Brain microvascular endothelial cell (primary cell): Measurements from ENCODE around the gene NFATC1.

Experiments used
- DNase-seq: peaks from one replicate; pipeline ENCODE4 v3.0.0-alpha.2; 2020
- H3K27ac ChIP-seq: fragments of 250-450 bp; sonication (Bioruptor Pico); 2 replicates; pipeline ENCODE4 v1.5.1; 2020; ENCODE audit warnings: mild to moderate bottlenecking, moderate library complexity
- H3K27me3 ChIP-seq: fragments of 250-450 bp; sonication (Bioruptor Pico); replicated peaks from 2 replicates; pipeline ENCODE4 v1.5.1; 2020; ENCODE audit warnings: mild to moderate bottlenecking
- H3K36me3 ChIP-seq: fragments of 250-450 bp; sonication (Bioruptor Pico); replicated peaks from 2 replicates; pipeline ENCODE4 v1.5.1; 2020; ENCODE audit warnings: mild to moderate bottlenecking
- H3K4me3 ChIP-seq: 2 replicates; pipeline ENCODE4 v1.5.1; 2011; ENCODE audit warnings: low read depth, mild to moderate bottlenecking, control low read depth, low read length, moderate library complexity
- in situ Hi-C: cut with HindIII; loops from 2 replicates; pipeline ENCODE4 v1.10.0; 2017; ENCODE audit warnings: low sequenced_read_pairs, low pct_ligation_motif_present
- TF ChIP-seq, protein P1 (sequence below): IDR thresholded peaks from 2 replicates; pipeline ENCODE4 v1.5.1; 2011; ENCODE audit warnings: low read depth, mild to moderate bottlenecking, moderate library complexity, low read length, control low read depth, inconsistent platforms; ENCODE audit errors: missing control alignments

Gene NFATC1

DNA sequence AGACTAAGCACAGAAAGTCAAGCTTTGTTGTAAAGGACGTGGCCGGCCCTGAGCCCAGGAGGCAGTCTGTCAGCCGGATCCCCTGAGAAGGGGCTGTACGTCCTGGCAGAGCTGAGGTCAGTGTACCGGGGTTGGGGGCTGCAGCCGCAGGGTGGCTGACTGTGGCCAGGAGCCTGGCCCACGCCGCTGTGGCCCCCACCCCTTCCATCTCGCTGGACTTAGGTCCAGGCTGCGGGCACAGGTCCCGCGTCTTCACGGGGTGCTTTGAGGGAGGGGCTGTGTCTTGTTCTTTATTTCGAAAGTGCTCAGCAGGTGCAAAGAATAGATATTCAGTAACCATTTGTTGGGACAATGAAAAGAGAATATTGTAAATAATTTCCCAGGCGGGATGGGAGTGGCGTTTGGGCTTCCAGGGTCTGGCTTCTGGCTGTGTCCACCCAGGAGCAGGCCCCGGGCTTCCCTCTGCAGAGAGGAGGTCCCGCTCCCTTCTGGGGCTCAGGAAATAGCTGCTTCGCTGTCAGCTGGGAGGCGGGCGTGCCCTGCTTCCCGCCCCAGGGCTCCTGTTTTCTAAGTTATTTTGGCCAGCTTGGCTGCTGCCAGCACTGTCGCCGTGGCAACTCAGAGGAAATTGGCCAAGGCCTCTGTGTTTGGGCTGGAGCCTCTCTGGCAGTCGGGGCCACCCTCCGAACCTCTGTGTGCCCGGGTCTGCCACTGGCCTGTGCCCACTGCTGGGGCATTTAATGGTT, 7.4 kb downstream of the NFATC1 start:
- TF ChIP-seq, protein P1, sequence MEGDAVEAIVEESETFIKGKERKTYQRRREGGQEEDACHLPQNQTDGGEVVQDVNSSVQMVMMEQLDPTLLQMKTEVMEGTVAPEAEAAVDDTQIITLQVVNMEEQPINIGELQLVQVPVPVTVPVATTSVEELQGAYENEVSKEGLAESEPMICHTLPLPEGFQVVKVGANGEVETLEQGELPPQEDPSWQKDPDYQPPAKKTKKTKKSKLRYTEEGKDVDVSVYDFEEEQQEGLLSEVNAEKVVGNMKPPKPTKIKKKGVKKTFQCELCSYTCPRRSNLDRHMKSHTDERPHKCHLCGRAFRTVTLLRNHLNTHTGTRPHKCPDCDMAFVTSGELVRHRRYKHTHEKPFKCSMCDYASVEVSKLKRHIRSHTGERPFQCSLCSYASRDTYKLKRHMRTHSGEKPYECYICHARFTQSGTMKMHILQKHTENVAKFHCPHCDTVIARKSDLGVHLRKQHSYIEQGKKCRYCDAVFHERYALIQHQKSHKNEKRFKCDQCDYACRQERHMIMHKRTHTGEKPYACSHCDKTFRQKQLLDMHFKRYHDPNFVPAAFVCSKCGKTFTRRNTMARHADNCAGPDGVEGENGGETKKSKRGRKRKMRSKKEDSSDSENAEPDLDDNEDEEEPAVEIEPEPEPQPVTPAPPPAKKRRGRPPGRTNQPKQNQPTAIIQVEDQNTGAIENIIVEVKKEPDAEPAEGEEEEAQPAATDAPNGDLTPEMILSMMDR = no peak
- no peak for DNase-seq

GRCh38 chr18:79403723-79404566, 8.2 kb downstream of the NFATC1 start:
- Histone ChIP-seq H3K4me3 (no peak overlapping the region), H3K27me3 (peaks cover 13% of the 10 kb centered on the region), H3K36me3 (no peaks in the 10 kb centered on the region), H3K27ac (no peak overlapping the region)
- TF ChIP-seq, protein P1 = no peak
- DNase-seq = no peak
- in situ Hi-C loops = no loop called here

More for the DNA sequence above, 7.4 kb downstream of the NFATC1 start:
- peaks cover 20% of the 10 kb centered on the region for H3K27me3 ChIP-seq
- H3K36me3 ChIP-seq = no peaks in the 10 kb centered on the region
- in situ Hi-C loops = no loop called here
- no peak overlapping the region for H3K27ac ChIP-seq
- H3K4me3 ChIP-seq = no peak overlapping the region

- in situ Hi-C loops = no loop called here
- no peak overlapping the region for H3K27ac ChIP-seq
- no peaks in the 10 kb centered on the region for H3K36me3 ChIP-seq
- TF ChIP-seq, protein P1 = no peak
- H3K27me3 ChIP-seq = peaks cover 8% of the 10 kb centered on the region
- no peak overlapping the region for H3K4me3 ChIP-seq
- no peak for DNase-seq
Measured at GRCh38 chr18:79404567-79404910, 8.8 kb downstream of the NFATC1 start.

DNA sequence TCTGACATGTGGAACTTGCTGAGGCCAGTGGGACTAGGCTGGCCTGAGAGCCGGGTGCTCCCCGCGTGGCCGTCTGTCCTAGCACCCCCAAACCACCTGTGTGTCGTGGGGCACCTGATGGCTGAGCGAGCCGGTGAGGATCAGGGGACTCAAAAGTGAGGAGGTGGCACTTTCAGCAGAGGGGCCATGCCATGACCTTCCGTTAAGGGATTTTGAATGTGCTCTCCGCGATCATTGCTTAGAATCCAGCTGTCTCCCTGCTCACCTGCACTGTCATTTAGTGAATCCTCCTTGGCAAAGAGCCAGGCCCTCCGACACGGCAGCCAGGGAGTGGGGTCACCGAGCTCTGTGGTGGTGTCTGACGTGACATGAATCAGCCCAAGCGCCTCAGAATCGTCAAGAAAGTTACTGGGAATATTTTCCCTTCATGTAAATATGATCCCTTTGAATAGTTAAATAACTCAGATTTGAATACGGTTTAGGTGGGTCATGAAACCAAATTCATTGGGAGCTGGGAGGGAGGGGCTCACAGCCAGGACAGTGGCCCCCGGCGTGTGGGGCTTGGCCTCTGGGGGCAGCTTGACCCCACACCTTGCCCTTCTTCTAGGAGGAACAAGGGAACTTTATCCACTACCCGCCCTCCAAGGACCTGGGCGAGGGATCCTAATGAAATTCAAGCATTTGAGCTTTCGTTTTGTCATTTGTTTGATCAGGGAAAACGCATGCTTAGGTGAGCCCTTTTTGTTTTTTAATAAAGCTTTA, 9.5 kb downstream of the NFATC1 start:
- TF ChIP-seq, protein P1 = no peak
- in situ Hi-C loops = no loop called here
- DNase-seq = no peak
- no peaks in the 10 kb centered on the region for H3K36me3 ChIP-seq
- H3K27me3 ChIP-seq = peaks cover 4% of the 10 kb centered on the region
- no peak overlapping the region for H3K4me3 ChIP-seq
- no peak overlapping the region for H3K27ac ChIP-seq

DNA sequence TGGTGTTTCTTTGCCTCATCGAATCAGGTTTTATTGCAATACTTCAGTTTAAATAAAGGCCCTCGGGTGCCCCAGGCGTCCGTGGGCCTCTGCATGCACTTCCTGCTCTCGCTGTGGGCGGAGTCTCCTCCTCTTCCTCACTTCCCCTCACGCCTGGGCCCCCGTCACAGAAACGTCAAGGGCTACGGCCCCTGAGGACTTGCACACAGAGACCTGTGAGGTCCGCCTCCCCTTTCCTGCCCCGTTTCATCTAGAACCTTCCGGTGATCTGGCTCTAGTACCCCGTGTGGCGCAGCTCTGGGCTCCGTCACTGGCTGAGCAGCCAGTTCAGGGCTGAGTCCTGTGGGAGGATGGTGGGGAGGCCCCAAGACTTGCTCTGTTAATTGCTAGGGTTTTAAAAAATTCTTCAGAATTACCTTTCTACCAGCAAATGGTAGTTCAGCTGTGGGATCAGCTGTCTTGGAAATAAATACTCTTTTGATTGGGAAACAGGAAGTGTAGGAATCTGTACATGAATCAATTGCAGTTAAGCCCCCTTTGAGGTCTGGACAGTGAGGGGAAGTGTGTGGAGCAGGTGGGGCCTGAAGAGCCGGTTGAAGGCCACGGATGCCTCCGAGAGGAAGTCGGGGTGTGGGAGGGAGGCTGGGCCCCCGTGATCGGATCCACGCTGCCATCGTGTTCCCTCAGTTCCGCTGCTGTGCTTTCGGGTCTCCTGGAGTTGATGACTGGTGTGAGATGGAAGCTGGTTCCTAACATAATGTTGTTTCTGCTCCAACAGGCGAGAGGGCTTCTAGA, 10.2 kb downstream of the NFATC1 start:
- Histone ChIP-seq H3K36me3 (no peaks in the 10 kb centered on the region), H3K27ac (no peak overlapping the region), H3K27me3 (peaks cover 4% of the 10 kb centered on the region), H3K4me3 (no peak overlapping the region)
- TF ChIP-seq, protein P1 = no peak
- DNase-seq = no peak
- in situ Hi-C loops = no loop called here
